Endodermal cell (in vitro differentiated cells): Measurements from ENCODE around the gene PGRMC2. TPM values are rescaled to one million over a fixed set of nuclear protein-coding genes. Genes with fewer than 3 reads are reported as not detected.

Experiments
- DNase-seq: peaks from one replicate; pipeline ENCODE4 v3.0.0-alpha.2; 2017
- H3K27ac ChIP-seq: 2 replicates; pipeline ENCODE4 v1.5.1; 2013; ENCODE audit warnings: mild to moderate bottlenecking, low read depth, low read length, moderate library complexity
- H3K27me3 ChIP-seq: 2 replicates; pipeline ENCODE4 v1.6.1; 2013; ENCODE audit warnings: mild to moderate bottlenecking, low read length, moderate library complexity; ENCODE audit not compliant: insufficient read depth, control insufficient read depth, poor library complexity, severe bottlenecking
- H3K36me3 ChIP-seq: 2 replicates; pipeline ENCODE4 v1.7.0; 2013; ENCODE audit warnings: mild to moderate bottlenecking, low read length, moderate library complexity; ENCODE audit not compliant: control insufficient read depth, insufficient read depth
- H3K4me1 ChIP-seq: one replicate; pipeline ENCODE4 v1.7.0; 2013; ENCODE audit warnings: low read length; ENCODE audit not compliant: control insufficient read depth, insufficient read depth
- H3K4me3 ChIP-seq: 2 replicates; pipeline ENCODE4 v1.5.1; 2013; ENCODE audit warnings: mild to moderate bottlenecking, low read length, moderate library complexity
- H3K9ac ChIP-seq: 2 replicates; pipeline ENCODE4 v1.6.1; 2013; ENCODE audit warnings: mild to moderate bottlenecking, low read length, moderate library complexity; ENCODE audit not compliant: poor library complexity, severe bottlenecking; ENCODE audit errors: extremely low read depth
- H3K9me3 ChIP-seq: 2 replicates; pipeline ENCODE4 v1.6.1; 2013; ENCODE audit warnings: mild to moderate bottlenecking, low read length, moderate library complexity; ENCODE audit not compliant: control insufficient read depth
- H3K27ac Mint-ChIP-seq: 2 replicates; pipeline ENCODE4 v1.8.0; 2020; ENCODE audit warnings: mixed read lengths
- H3K27me3 Mint-ChIP-seq: 2 replicates; pipeline ENCODE4 v1.8.0; 2021; ENCODE audit warnings: mild to moderate bottlenecking, mixed read lengths; ENCODE audit not compliant: insufficient read depth
- H3K36me3 Mint-ChIP-seq: 2 replicates; pipeline ENCODE4 v1.8.0; 2020; ENCODE audit warnings: low read depth, mixed read lengths
- H3K4me1 Mint-ChIP-seq: 2 replicates; pipeline ENCODE4 v1.8.0; 2020; ENCODE audit warnings: mixed read lengths
- H3K4me3 Mint-ChIP-seq: 2 replicates; pipeline ENCODE4 v1.8.0; 2020; ENCODE audit warnings: mild to moderate bottlenecking, moderate library complexity, mixed read lengths
- H3K9me3 Mint-ChIP-seq: 2 replicates; pipeline ENCODE4 v1.8.0; 2020; ENCODE audit warnings: mild to moderate bottlenecking, mixed read lengths
- WGBS, 2 experiments: methylation state at CpG; one replicate each; pipeline versions ENCODE4 v1.1.5 to v1.1.7; 2013; ENCODE audit warnings: missing lambda C conversion rate in 2 of 2, mixed read lengths in 1 of 2; ENCODE audit not compliant: insufficient coverage in 1 of 2, insufficient read length in 1 of 2; 5-methylcytosine and 5-hydroxymethylcytosine counted together
- total RNA-seq, 2 donors: library from RNA; stranded (reverse); fragmentation: NEBNext Ultra II Directional in 1 of 2; extraction: Animal tissue kit (Norgen Biotek cat#: 25700) in 1 of 2; gene quantifications; 2 replicates in 1 of 2; 3 replicates in 1 of 2; pipeline ENCODE4 v1.2.1, GENCODE V29; 2021
- TF ChIP-seq, protein P1 (sequence below): fragments of 200-600 bp; sonication (generic); conservative IDR thresholded peaks from 2 replicates; pipeline ENCODE4 v1.5.0; 2021; ENCODE audit warnings: antibody characterized with exemption, mild to moderate bottlenecking

Gene PGRMC2
- total RNA-seq, 2 donors from 2014 or later: 57.0 to 68.5 TPM

DNA sequence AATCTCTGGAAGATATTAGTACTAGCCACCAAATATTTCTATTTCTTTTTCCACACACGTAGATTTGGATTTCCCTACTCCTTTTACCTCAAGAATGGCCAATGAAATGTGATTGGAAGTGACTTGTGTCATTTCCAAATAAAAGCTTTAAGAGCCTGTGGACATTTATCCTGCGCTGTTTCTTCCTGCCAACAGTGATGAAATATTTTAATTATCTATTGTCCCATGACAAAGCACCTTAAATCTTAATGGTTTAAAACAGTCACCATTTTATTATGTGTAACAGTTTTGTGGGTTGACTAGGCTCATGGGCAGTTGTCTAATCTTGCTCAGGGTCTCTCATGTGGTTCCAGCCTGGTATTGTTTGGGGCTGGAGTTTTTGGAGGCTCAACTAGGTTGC lies 3.5 kb upstream of the PGRMC2 start:
- Mint-ChIP-seq H3K36me3 (no peaks in the 10 kb centered on the region), H3K4me1 (peaks cover 19% of the 10 kb centered on the region), H3K9me3 (no peaks in the 10 kb centered on the region), H3K27ac (no peak overlapping the region), H3K4me3 (no peak overlapping the region), H3K27me3 (peaks cover 2% of the 10 kb centered on the region)
- no peak for DNase-seq
- Histone ChIP-seq H3K27ac (no peak overlapping the region), H3K4me1 (peaks cover 7% of the 10 kb centered on the region), H3K4me3 (no peak overlapping the region), H3K9ac (no peak overlapping the region), H3K9me3 (no peaks in the 10 kb centered on the region), H3K27me3 (no peaks in the 10 kb centered on the region), H3K36me3 (no peaks in the 10 kb centered on the region)
- WGBS, 2 experiments: 100% methylated on average over 2 of the region's 2 CpGs; no CpG with 5 or more reads in 1 of the 2 experiments
- TF ChIP-seq, protein P1, sequence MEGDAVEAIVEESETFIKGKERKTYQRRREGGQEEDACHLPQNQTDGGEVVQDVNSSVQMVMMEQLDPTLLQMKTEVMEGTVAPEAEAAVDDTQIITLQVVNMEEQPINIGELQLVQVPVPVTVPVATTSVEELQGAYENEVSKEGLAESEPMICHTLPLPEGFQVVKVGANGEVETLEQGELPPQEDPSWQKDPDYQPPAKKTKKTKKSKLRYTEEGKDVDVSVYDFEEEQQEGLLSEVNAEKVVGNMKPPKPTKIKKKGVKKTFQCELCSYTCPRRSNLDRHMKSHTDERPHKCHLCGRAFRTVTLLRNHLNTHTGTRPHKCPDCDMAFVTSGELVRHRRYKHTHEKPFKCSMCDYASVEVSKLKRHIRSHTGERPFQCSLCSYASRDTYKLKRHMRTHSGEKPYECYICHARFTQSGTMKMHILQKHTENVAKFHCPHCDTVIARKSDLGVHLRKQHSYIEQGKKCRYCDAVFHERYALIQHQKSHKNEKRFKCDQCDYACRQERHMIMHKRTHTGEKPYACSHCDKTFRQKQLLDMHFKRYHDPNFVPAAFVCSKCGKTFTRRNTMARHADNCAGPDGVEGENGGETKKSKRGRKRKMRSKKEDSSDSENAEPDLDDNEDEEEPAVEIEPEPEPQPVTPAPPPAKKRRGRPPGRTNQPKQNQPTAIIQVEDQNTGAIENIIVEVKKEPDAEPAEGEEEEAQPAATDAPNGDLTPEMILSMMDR: no peak

GRCh38 chr4:128290526-128290925 lies 2.9 kb upstream of the PGRMC2 start:
- no peaks in the 10 kb centered on the region for H3K9me3 Mint-ChIP-seq
- WGBS, 2 experiments: 92% methylated on average over 2 to 3 of the region's 3 CpGs
- Histone ChIP-seq H3K36me3 (peaks cover under 1% of the 10 kb centered on the region), H3K27ac (no peak overlapping the region), H3K4me3 (no peak overlapping the region), H3K9ac (no peak overlapping the region), H3K9me3 (no peaks in the 10 kb centered on the region), H3K27me3 (no peaks in the 10 kb centered on the region), H3K4me1 (peaks cover 7% of the 10 kb centered on the region)
- peaks cover under 1% of the 10 kb centered on the region for H3K36me3 Mint-ChIP-seq
- H3K27me3 Mint-ChIP-seq: peaks cover 2% of the 10 kb centered on the region
- DNase-seq: no peak
- H3K27ac Mint-ChIP-seq: no peak overlapping the region
- no peak overlapping the region for H3K4me3 Mint-ChIP-seq
- peaks cover 24% of the 10 kb centered on the region for H3K4me1 Mint-ChIP-seq
- TF ChIP-seq, protein P1: no peak

DNA sequence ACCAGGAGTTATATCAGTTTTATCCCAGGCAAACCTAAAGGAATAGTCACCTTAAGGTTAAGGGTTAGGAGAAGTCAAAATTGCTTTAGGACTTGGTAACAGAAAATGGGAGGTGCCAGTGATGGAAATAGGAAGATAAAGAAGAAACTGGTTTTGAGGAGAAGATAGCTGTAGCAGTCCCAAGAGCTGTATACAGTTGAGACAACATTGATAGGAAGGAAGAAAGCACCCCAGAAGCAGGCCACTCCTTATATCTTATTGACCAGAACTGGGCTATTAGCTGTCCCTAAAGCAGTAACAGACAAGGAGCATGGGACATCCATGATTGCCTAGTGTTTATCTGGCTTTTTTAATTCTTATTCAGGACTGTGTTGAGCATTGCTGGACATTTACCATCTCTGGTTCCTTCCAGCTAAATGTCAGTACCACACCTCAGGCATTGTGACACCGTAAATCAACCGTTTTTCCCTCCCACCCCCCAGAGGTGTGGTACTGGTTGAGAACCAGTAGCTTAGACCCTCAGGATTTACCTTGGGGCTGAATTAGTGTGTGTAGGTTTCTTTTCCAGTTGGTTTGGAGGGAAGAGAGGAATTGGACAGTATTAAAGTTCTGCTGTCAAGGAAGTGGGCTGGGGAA lies 2.0 kb upstream of the PGRMC2 start:
- Histone ChIP-seq H3K9ac (no peak overlapping the region), H3K36me3 (peaks cover 9% of the 10 kb centered on the region), H3K27me3 (no peaks in the 10 kb centered on the region), H3K4me3 (peak overlapping the region; percentile 96), H3K27ac (no peak overlapping the region), H3K4me1 (peaks cover 7% of the 10 kb centered on the region), H3K9me3 (no peaks in the 10 kb centered on the region)
- DNase-seq: no peak
- Mint-ChIP-seq H3K27ac (no peak overlapping the region), H3K36me3 (peaks cover 6% of the 10 kb centered on the region), H3K9me3 (no peaks in the 10 kb centered on the region), H3K27me3 (peaks cover 2% of the 10 kb centered on the region), H3K4me1 (peaks cover 20% of the 10 kb centered on the region), H3K4me3 (no peak overlapping the region)
- TF ChIP-seq, protein P1: no peak
- 97% methylated on average over 2 of the region's 2 CpGs; no CpG with 5 or more reads in 1 of the 2 experiments for WGBS, 2 experiments
